GM12801 (cell line): ENCODE results near the gene ADNP.

Experiments
- TF ChIP-seq, protein P1 (sequence below): IDR thresholded peaks from one replicate; pipeline ENCODE4 v1.5.1; 2011; ENCODE audit warnings: control low read depth; ENCODE audit not compliant: insufficient read length; ENCODE audit errors: extremely low read depth

ADNP gene

GRCh38 chr20:50866036-50866685 lies 65.1 kb downstream of the ADNP start:
- TF ChIP-seq, protein P1, sequence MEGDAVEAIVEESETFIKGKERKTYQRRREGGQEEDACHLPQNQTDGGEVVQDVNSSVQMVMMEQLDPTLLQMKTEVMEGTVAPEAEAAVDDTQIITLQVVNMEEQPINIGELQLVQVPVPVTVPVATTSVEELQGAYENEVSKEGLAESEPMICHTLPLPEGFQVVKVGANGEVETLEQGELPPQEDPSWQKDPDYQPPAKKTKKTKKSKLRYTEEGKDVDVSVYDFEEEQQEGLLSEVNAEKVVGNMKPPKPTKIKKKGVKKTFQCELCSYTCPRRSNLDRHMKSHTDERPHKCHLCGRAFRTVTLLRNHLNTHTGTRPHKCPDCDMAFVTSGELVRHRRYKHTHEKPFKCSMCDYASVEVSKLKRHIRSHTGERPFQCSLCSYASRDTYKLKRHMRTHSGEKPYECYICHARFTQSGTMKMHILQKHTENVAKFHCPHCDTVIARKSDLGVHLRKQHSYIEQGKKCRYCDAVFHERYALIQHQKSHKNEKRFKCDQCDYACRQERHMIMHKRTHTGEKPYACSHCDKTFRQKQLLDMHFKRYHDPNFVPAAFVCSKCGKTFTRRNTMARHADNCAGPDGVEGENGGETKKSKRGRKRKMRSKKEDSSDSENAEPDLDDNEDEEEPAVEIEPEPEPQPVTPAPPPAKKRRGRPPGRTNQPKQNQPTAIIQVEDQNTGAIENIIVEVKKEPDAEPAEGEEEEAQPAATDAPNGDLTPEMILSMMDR, result no peak

- TF ChIP-seq, protein P1, result no peak
These were observed 65.6 kb downstream of the ADNP start for GRCh38 chr20:50865591-50865990.

- TF ChIP-seq, protein P1, result no peak
These were observed 66.1 kb downstream of the ADNP start for GRCh38 chr20:50865114-50865513.

DNA sequence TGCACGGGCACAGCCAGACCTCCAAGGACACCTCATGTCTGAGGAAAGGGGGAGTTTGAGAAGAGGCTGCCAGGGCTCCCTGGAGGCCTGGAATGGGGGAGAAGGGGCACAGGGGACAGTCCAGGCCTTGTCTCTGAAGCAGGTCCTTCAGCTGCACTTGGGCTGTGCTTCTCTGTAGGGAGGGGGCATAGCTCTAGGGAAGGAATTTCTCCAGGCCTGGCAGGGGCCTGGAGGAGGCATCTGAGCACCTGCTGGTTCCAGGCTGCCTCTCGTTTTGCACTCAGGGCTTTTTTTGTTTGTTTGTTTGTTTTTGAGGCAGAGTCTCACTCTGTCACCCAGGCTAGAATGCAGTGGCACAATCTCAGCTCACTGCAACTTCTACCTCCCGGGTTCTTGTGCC lies 68.7 kb downstream of the ADNP start:
- TF ChIP-seq, protein P1, result no peak

DNA sequence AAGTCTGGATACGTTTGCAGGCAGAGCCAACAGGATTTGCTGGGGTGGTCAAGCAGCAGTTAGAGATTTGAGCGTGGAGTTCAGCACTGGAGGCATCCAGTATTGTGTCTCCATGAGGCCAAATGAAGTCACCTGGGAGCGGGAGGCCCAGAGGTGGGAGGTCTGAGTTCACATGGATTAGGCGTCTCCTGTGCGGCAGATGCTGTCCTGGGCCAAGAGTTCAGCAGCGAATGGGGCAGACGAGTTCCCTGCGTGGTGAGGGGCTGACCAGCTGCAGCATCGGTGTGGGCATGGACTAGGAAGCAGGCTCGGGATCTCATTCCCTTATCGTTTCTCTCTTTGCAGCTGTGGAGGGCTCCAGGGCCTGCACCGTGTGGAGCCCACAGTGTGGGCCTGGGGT lies 70.2 kb downstream of the ADNP start:
- TF ChIP-seq, protein P1, result no peak

GRCh38 chr20:50859161-50859560 lies 72.1 kb downstream of the ADNP start:
- TF ChIP-seq, protein P1, result no peak

GRCh38 chr20:50858525-50858924 lies 72.7 kb downstream of the ADNP start:
- TF ChIP-seq, protein P1, result no peak
